GM21529 (cell line): ENCODE data around the gene ARHGEF25.
"Not testable (repeated sequence)": the region's sequence is repeated elsewhere in the genome, so short reads cannot be mapped to it uniquely, and the experiment has no call there.

Experiments
- ATAC-seq: cut with Tn5 transposase; IDR thresholded peaks from one replicate; pipeline ENCODE4 v1.9.1; 2021; ENCODE audit not compliant: unreplicated experiment

ARHGEF25 gene

GRCh38 chr12:57611108-57611826 is at the start of gene ARHGEF25:
TSS of gene ARHGEF25 (plus strand) at chr12:57611435. CDS start at chr12:57611895, 460 bp downstream.
- peak; percentile 39 for ATAC-seq

- ATAC-seq = no peak
Observed at GRCh38 chr12:57563358-57563757, 47.9 kb upstream of the ARHGEF25 start.

- no peak for ATAC-seq
Observed at GRCh38 chr12:57564178-57564740, 47.0 kb upstream of the ARHGEF25 start.

DNA sequence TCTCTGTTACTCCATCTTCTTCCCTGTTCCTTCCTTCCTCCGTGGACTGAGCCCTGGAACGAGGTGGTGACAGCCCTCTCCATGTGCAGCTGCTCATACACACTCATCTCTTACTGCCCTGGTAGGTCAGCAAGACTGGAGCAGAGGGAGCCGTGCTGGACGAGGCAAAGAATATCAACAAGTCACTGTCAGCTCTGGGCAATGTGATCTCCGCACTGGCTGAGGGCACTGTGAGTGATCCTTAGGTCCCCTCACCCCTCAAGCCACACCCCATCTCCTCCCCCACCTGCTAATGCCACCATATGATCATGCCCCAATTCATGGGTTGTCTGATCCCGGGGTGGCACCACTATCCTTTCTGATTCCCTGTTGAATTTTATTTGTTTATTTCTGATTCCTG is 42.4 kb upstream of the ARHGEF25 start:
- ATAC-seq = no peak

DNA sequence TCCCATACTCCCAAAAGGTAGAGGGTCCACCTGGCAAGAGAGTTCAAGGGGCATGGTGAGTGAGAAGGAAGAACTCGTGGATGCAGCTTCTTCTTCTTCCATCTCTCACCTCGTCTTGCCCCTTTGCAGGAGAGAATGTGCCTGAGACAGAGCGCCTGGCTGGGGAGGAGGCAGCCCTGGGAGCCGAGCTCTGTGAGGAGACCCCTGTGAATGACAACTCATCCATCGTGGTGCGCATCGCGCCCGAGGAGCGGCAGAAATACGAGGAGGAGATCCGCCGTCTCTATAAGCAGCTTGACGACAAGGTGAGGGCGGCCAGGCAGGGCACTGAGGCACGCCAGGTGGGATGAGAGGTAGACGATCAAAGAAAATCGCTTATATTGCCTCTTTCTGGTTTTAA is 41.4 kb upstream of the ARHGEF25 start:
- ATAC-seq = no peak

DNA sequence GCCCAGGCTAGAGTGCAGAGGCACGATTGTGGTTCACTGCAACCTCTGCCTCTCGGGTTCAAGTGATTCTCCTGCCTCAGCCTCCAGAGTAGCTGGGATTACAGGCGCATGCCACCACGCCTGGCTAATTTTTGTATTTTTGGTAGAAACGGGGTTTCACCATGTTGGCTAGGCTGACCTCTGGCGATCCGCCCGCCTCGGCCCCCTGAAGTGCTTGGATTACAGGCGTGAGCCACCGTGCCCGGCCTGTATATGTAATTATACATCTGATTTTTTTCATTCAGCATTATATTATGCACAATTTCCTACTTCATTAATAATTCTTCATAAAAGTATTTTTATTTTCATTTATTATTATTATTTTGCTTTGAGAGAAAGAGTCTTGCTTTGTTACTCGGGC is 40.8 kb upstream of the ARHGEF25 start:
- not testable (repeated sequence) for ATAC-seq

DNA sequence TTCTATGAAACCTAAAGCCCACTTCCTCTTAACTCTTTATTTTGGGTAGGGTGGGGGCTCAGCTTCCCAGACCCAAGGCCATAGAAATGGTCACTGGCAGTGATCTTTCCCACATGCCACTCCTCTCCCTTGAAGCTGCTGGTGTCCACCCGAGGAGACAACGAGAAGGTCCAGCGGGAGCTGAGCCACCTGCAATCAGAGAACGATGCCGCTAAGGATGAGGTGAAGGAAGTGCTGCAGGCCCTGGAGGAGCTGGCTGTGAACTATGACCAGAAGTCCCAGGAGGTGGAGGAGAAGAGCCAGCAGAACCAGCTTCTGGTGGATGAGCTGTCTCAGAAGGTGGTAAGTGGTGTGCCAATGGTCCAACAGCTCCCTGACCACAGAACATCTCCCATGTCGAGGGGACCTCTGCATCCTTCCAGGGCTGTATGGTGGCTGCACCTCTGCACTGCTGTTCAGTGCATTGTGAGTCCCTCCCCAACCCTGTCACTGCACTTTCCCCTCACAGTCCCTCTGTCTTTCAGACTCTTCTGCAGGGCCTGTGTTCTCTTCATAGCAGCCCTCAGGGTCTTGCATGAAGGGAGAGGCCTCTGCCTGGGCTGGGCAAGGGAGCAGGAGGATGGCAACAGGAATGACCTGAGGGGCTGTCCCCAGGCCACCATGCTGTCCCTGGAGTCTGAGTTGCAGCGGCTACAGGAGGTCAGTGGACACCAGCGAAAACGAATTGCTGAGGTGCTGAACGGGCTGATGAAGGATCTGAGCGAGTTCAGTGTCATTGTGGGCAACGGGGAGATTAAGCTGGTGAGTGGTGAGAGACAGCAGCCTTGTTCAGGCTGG is 39.1 kb upstream of the ARHGEF25 start:
- ATAC-seq = no peak

GRCh38 chr12:57574795-57575194 is 36.4 kb upstream of the ARHGEF25 start:
- no peak for ATAC-seq

DNA sequence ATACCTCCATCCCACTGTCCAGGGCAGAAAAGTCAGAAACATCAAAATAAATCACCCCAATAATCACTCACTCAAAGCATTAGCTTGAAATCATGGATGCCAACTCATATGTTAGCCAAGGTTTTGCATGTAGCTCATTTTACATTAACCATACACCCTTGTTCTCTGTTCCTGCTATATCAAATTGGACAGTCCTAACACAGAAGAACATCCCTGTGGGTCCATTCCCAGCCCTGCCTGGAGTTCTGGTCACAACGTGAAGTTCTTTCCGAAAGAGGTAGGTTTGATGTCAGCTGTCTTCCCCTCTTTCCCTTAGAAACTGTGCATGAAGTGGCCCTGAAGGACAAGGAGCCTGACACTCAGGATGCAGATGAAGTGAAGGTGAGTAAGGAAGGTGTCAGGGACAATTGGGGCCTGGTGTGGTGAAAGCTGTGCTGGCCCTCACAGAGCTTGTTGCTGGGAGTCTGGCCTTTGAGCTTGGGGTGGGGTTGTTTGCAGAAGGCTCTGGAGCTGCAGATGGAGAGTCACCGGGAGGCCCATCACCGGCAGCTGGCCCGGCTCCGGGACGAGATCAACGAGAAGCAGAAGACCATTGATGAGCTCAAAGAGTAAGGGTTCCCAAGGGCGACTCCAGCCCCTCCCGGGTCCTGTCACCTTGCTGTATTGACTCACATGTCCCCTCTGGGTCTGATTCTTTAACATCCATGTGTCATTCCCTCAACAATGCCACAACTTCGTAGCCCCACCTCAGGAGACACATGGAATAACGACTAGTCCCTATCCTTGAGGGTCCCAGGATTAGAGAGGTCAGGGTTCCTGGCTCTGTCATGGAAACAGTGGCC is 35.2 kb upstream of the ARHGEF25 start:
- ATAC-seq = no peak

- no peak for ATAC-seq
Observed at GRCh38 chr12:57576613-57577160, 34.5 kb upstream of the ARHGEF25 start.

GRCh38 chr12:57577981-57578758 is 33.1 kb upstream of the ARHGEF25 start:
- ATAC-seq = no peak

DNA sequence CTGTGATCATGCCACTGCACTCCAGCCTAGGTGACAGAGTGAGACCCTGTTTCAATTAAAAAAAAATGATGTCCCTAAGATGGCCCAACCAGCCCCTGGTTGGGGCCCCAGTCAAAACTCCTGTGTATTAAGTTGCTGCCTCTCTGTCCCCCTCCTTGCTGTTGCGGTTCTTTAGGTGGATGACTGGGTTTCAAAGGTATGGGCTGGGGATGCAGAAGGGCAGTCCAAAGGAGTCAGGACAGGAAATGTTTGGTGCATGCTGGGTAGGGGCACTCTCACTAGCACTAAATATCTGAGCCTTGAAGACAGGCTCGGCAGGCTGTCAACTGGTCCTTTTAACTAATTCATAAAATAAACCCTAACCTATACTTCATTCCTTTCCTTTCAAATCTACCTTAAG is 32.2 kb upstream of the ARHGEF25 start:
- no peak for ATAC-seq

DNA sequence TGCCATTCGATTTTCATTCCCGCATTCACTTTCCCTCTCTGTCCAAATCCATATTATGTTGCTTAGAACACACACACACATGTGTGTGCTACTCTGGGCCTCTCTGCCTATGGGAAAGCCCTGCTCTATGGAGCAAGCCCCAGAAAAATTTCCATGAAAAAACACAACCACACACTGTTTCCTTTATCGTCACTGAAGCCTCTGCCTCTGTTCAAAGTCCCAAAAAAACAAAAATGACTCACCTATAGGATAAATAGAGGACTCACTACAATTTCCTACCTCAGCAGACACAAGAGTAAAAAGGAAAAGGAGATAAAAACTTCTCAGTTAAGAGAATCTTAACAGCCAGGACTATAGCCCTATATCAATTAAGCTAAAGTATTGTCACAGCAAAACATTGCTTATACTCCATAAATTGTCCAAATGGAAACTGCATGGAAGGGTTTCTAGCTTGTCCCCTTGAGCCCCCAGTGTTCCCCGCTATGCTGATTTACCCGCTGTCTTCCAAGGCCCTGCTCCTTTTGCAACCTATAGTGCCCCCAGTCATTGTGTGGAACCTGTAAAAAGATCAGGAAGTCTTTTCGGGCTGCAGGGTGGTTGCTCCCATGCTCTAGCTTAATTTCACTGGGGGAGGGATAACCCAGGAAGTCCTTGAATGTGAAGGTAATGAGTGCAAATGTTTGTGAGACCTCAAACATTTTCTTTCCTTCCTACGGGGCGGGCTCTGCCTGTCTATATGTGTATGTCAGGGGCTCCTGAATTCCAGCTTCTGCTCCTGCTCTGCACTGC is 31.4 kb upstream of the ARHGEF25 start:
- ATAC-seq = no peak

DNA sequence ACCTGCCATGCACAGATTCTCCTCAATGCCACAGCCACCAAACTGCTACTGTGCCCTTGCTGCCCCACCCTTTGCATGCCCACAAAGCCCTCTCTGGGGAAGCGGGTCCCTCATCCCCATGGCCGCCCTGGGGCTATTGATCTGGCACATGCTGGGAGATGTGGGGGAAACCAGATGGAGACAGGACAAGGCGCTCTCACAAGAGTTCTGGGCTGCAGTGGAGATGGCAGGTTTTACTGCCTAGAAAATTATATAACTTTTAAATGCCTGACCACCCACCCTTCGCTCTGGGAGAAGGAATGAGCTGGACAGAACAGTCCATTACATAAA is 30.8 kb upstream of the ARHGEF25 start:
- ATAC-seq = no peak

DNA sequence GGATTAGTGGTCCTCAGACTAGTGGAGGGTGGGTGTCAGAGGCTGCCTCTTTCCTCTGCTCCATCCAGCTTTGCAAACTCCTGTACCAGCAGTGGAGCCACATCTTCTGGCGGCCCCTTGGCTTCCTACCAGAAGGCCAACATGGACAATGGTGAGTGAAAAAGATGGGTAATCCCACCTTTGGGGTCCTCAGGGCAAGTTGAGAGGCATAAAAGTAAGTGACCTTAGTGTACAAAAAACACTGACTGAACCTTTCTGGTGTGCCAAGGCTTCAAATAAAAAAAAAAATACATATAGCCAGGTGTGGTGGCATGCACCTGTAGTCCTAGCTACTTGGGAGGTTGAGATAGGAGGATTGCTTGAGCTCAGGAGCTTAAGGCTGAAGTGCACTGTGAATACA is 29.4 kb upstream of the ARHGEF25 start:
- no peak for ATAC-seq

DNA sequence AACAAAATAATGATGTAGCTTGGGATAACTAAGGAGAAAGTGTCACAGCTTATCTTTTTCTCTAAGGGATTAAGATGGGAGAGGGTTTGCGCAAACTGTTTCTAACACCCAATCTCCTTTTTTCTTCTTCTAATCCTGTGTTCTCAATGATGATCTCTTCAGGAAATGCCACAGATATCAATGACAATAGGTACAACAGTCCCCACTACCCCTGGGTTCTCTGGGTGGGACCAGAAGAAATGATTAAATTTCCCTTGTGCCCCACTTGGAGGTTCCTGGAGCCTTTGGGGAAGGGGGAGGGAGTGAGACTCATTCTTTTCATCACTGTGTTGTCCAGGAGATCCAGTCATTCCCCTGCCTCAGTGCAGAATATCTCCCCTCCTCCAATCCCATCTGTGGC is 28.8 kb upstream of the ARHGEF25 start:
- no peak for ATAC-seq

DNA sequence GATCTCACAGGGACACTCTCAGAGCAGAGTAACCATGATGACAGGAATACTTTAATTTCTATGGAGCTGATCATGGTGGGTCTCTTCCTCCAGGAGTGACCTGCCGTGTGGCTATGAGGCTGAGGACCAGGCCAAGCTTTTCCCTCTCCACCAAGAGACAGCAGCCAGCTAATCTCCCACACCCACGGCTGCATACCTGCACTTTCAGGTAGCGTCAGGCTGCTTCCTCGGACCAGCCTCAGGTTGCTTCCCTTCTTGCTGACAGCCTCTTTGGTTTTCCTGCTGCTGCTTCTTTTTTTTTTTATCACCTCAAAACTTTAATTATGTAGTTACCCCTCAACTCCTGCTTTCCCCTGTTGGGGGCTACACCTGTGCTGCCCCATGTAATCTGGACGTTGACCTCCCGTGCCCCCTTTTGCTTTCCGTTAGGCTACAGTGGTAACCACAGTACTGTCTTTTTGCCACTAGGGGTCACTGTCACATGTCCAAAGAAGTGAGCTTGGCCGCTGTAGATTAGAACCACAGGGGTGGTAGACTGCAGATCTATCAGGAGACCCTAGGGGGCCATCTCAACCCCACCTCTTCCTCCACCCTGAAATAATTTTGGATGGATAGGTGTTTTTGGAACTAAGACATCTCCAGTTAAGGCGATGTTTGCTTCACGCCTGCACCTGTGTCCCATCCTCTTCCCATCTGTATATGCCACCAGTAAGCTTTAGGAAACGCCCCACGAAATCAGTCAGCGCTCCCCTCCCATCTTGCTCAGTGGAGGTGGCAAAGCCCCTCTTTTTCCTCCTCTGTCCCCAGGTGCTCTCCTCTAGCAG is 28.0 kb upstream of the ARHGEF25 start:
- ATAC-seq = peak; percentile 97

DNA sequence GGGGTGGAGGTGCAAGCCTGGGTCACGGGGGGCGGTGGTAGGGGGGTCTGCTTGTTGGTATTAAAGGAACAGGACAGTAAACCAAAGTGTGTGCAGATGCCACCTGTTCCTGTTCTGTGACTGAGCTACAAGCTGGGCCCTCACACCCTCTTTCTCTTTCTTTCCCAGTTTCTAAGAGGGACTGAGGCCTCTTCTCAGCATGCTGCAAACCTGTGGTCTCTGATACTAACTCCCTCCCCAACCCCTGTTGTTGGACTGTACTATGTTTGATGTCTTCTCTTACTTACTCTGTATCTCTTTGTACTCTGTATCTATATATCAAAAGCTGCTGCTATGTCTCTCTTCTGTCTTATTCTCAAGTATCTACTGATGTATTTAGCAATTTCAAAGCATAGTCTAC is 27.2 kb upstream of the ARHGEF25 start:
- ATAC-seq = no peak

GRCh38 chr12:57584690-57585089 is 26.5 kb upstream of the ARHGEF25 start:
- no peak for ATAC-seq
